ENCODE measurements around the gene RSPH3. TPM values are rescaled to one million over a fixed set of nuclear protein-coding genes. Genes with fewer than 3 reads are reported as not detected.
A peak's percentile ranks its signal among the peaks of the same experiment; 100 is the strongest.

RSPH3 gene
- total RNA-seq (1.9 TPM), polyA plus RNA-seq (3.6 TPM)
- long read RNA-seq, donor 1, result 0 reads
- long read RNA-seq, donor 2, result 0 reads
- long read RNA-seq, donor 3, full-length matches to known transcripts, result 1 of 1 reads
- long read RNA-seq, donor 3, partial matches to known transcripts, result 0 of 1 reads
- long read RNA-seq, donor 3, other reads (novel, unspliced or antisense), result 0 of 1 reads
- long read RNA-seq, donor 4, result 0 reads
- long read RNA-seq, donor 5, full-length matches to known transcripts, result 1 of 7 reads
- long read RNA-seq, donor 5, partial matches to known transcripts, result 6 of 7 reads
- long read RNA-seq, donor 5, other reads (novel, unspliced or antisense), result 0 of 7 reads
- long read RNA-seq, donor 6, result 0 reads
- long read RNA-seq, donor 7, result 0 reads
- long read RNA-seq, donor 8, result 0 reads
- long read RNA-seq, donor 9, result 0 reads
- long read RNA-seq, donor 10, result 0 reads

GRCh38 chr6:158999666-159000403, at the start of gene RSPH3:
RSPH3 (minus strand) TSS chr6:159000202; CDS start chr6:158999550, 652 bp downstream.
- peaks cover 2 to 14% of the 10 kb centered on the region in 2 donors for H3K4me1 ChIP-seq (ENCODE audit: control insufficient read depth in 2 of 2, insufficient read depth in 2 of 2, low read length in 2 of 2)
- no peaks in the 10 kb centered on the region for H3K9me3 ChIP-seq (ENCODE audit: control insufficient read depth in 2 of 2, insufficient read depth in 1 of 2, low read length in 1 of 2)
- peak within 1 kb of the TSS; percentile 80 to 89 for H3K4me3 ChIP-seq (ENCODE audit: low read length in 2 of 2)
- H3K36me3 ChIP-seq (ENCODE audit: control insufficient read depth in 2 of 2, insufficient read depth in 2 of 2, low read length in 1 of 2), result no peaks in the 10 kb centered on the region
- H3K27ac ChIP-seq (ENCODE audit: low read depth in 1 of 2, low read length in 1 of 2), result peak within 1 kb of the TSS; percentile 79 to 84
- H3K27me3 ChIP-seq (ENCODE audit: control insufficient read depth in 2 of 2, insufficient read depth in 1 of 2, low read length in 1 of 2), result no peaks in the 10 kb centered on the region
- DNase-seq (ENCODE audit: low read depth in 6 of 9, low spot score in 9 of 9), result peak; percentile 69 to 94 (median 85)
- WGBS, result under 1% methylated on average over 50 of the region's 50 CpGs

GRCh38 chr6:159047891-159048685, 48.1 kb upstream of the RSPH3 start:
- H3K27me3 ChIP-seq (ENCODE audit: control insufficient read depth in 2 of 2, insufficient read depth in 1 of 2, low read length in 1 of 2), result no peaks in the 10 kb centered on the region
- 88% methylated on average over 10 of the region's 10 CpGs for WGBS

GRCh38 chr6:159045801-159046200, 45.8 kb upstream of the RSPH3 start:
- no peaks in the 10 kb centered on the region for H3K9me3 ChIP-seq (ENCODE audit: control insufficient read depth in 2 of 2, insufficient read depth in 1 of 2, low read length in 1 of 2)
- H3K4me1 ChIP-seq (ENCODE audit: control insufficient read depth in 2 of 2, insufficient read depth in 2 of 2, low read length in 2 of 2), result peaks cover 6 to 31% of the 10 kb centered on the region in 2 donors
- peaks cover 11 to 16% of the 10 kb centered on the region in 2 donors for H3K36me3 ChIP-seq (ENCODE audit: control insufficient read depth in 2 of 2, insufficient read depth in 2 of 2, low read length in 1 of 2)
- 90% methylated on average over 7 of the region's 7 CpGs for WGBS
- no peak for DNase-seq (ENCODE audit: low read depth in 6 of 9, low spot score in 9 of 9)
- no peak overlapping the region for H3K4me3 ChIP-seq (ENCODE audit: low read length in 2 of 2)
- H3K27me3 ChIP-seq (ENCODE audit: control insufficient read depth in 2 of 2, insufficient read depth in 1 of 2, low read length in 1 of 2), result no peaks in the 10 kb centered on the region
- H3K27ac ChIP-seq (ENCODE audit: low read depth in 1 of 2, low read length in 1 of 2), result peak overlapping the region in 1 of 2 donors; percentile 85

More at GRCh38 chr6:159047891-159048685, 48.1 kb upstream of the RSPH3 start:
- no peak for DNase-seq (ENCODE audit: low read depth in 6 of 9, low spot score in 9 of 9)
- H3K27ac ChIP-seq (ENCODE audit: low read depth in 1 of 2, low read length in 1 of 2), result no peak overlapping the region
- H3K4me3 ChIP-seq (ENCODE audit: low read length in 2 of 2), result no peak overlapping the region
- peaks cover 0 to 15% of the 10 kb centered on the region in 2 donors for H3K4me1 ChIP-seq (ENCODE audit: control insufficient read depth in 2 of 2, insufficient read depth in 2 of 2, low read length in 2 of 2)
- no peaks in the 10 kb centered on the region for H3K9me3 ChIP-seq (ENCODE audit: control insufficient read depth in 2 of 2, insufficient read depth in 1 of 2, low read length in 1 of 2)
- H3K36me3 ChIP-seq (ENCODE audit: control insufficient read depth in 2 of 2, insufficient read depth in 2 of 2, low read length in 1 of 2), result no peaks in the 10 kb centered on the region

- H3K9me3 ChIP-seq (ENCODE audit: control insufficient read depth in 2 of 2, insufficient read depth in 1 of 2, low read length in 1 of 2), result no peaks in the 10 kb centered on the region
- peak in 7 of 9 donors; percentile 55 to 90 (median 77) for DNase-seq (ENCODE audit: low read depth in 6 of 9, low spot score in 9 of 9)
- 21% methylated on average over 15 of the region's 15 CpGs for WGBS
- peaks cover 18 to 23% of the 10 kb centered on the region in 2 donors for H3K36me3 ChIP-seq (ENCODE audit: control insufficient read depth in 2 of 2, insufficient read depth in 2 of 2, low read length in 1 of 2)
- no peaks in the 10 kb centered on the region for H3K27me3 ChIP-seq (ENCODE audit: control insufficient read depth in 2 of 2, insufficient read depth in 1 of 2, low read length in 1 of 2)
- peaks cover 6 to 37% of the 10 kb centered on the region in 2 donors for H3K4me1 ChIP-seq (ENCODE audit: control insufficient read depth in 2 of 2, insufficient read depth in 2 of 2, low read length in 2 of 2)
- peak within 1 kb of the TSS; percentile 85 to 86 for H3K27ac ChIP-seq (ENCODE audit: low read depth in 1 of 2, low read length in 1 of 2)
- peak within 1 kb of the TSS; percentile 56 to 81 for H3K4me3 ChIP-seq (ENCODE audit: low read length in 2 of 2)
These were observed 45.1 kb upstream of the RSPH3 start, which contains the start of gene TAGAP for GRCh38 chr6:159044899-159045727. TAGAP (minus strand) TSS chr6:159044991; CDS start chr6:159044146, 845 bp downstream.

GRCh38 chr6:159043947-159044346, 43.9 kb upstream of the RSPH3 start:
- peaks cover 23 to 30% of the 10 kb centered on the region in 2 donors for H3K36me3 ChIP-seq (ENCODE audit: control insufficient read depth in 2 of 2, insufficient read depth in 2 of 2, low read length in 1 of 2)
- H3K4me1 ChIP-seq (ENCODE audit: control insufficient read depth in 2 of 2, insufficient read depth in 2 of 2, low read length in 2 of 2), result peaks cover 6 to 42% of the 10 kb centered on the region in 2 donors
- H3K9me3 ChIP-seq (ENCODE audit: control insufficient read depth in 2 of 2, insufficient read depth in 1 of 2, low read length in 1 of 2), result no peaks in the 10 kb centered on the region
- WGBS, result 13% methylated on average over 7 of the region's 7 CpGs
- no peaks in the 10 kb centered on the region for H3K27me3 ChIP-seq (ENCODE audit: control insufficient read depth in 2 of 2, insufficient read depth in 1 of 2, low read length in 1 of 2)
- H3K27ac ChIP-seq (ENCODE audit: low read depth in 1 of 2, low read length in 1 of 2), result peak overlapping the region; percentile 85 to 86
- peak in 1 of 9 donors; percentile 46 for DNase-seq (ENCODE audit: low read depth in 6 of 9, low spot score in 9 of 9)
- peak overlapping the region; percentile 56 to 81 for H3K4me3 ChIP-seq (ENCODE audit: low read length in 2 of 2)

- H3K4me3 ChIP-seq (ENCODE audit: low read length in 2 of 2), result peak overlapping the region; percentile 56 to 81
- DNase-seq (ENCODE audit: low read depth in 6 of 9, low spot score in 9 of 9), result peak in 6 of 9 donors; percentile 61 to 87 (median 68)
- peaks cover 30 to 37% of the 10 kb centered on the region in 2 donors for H3K36me3 ChIP-seq (ENCODE audit: control insufficient read depth in 2 of 2, insufficient read depth in 2 of 2, low read length in 1 of 2)
- peaks cover 6 to 43% of the 10 kb centered on the region in 2 donors for H3K4me1 ChIP-seq (ENCODE audit: control insufficient read depth in 2 of 2, insufficient read depth in 2 of 2, low read length in 2 of 2)
- peak overlapping the region; percentile 43 to 85 for H3K27ac ChIP-seq (ENCODE audit: low read depth in 1 of 2, low read length in 1 of 2)
- 20% methylated on average over 6 of the region's 6 CpGs for WGBS
- no peaks in the 10 kb centered on the region for H3K27me3 ChIP-seq (ENCODE audit: control insufficient read depth in 2 of 2, insufficient read depth in 1 of 2, low read length in 1 of 2)
- no peaks in the 10 kb centered on the region for H3K9me3 ChIP-seq (ENCODE audit: control insufficient read depth in 2 of 2, insufficient read depth in 1 of 2, low read length in 1 of 2)
These were observed 43.2 kb upstream of the RSPH3 start for GRCh38 chr6:159043251-159043650.

GRCh38 chr6:159042826-159043181, 42.8 kb upstream of the RSPH3 start:
- H3K36me3 ChIP-seq (ENCODE audit: control insufficient read depth in 2 of 2, insufficient read depth in 2 of 2, low read length in 1 of 2), result peaks cover 34 to 41% of the 10 kb centered on the region in 2 donors
- 20% methylated on average over 5 of the region's 5 CpGs for WGBS
- H3K27me3 ChIP-seq (ENCODE audit: control insufficient read depth in 2 of 2, insufficient read depth in 1 of 2, low read length in 1 of 2), result no peaks in the 10 kb centered on the region
- peaks cover 6 to 43% of the 10 kb centered on the region in 2 donors for H3K4me1 ChIP-seq (ENCODE audit: control insufficient read depth in 2 of 2, insufficient read depth in 2 of 2, low read length in 2 of 2)
- H3K4me3 ChIP-seq (ENCODE audit: low read length in 2 of 2), result peak overlapping the region; percentile 56 to 81
- no peaks in the 10 kb centered on the region for H3K9me3 ChIP-seq (ENCODE audit: control insufficient read depth in 2 of 2, insufficient read depth in 1 of 2, low read length in 1 of 2)
- DNase-seq (ENCODE audit: low read depth in 6 of 9, low spot score in 9 of 9), result no peak
- peak overlapping the region; percentile 46 to 85 for H3K27ac ChIP-seq (ENCODE audit: low read depth in 1 of 2, low read length in 1 of 2)
